ENCODE measurements around the gene METRN.
A peak's percentile ranks its signal among the peaks of the same experiment; 100 is the strongest.

The METRN gene

GRCh38 chr16:714558-715476 is at the start of gene METRN:
METRN (plus strand) TSS chr16:715118; CDS start chr16:715290, 172 bp downstream.
- H3K4me1 Mint-ChIP-seq (ENCODE audit: low read depth) = no peaks in the 10 kb centered on the region
- H3K36me3 Mint-ChIP-seq (ENCODE audit: low read depth) = no peaks in the 10 kb centered on the region
- H3K9me3 Mint-ChIP-seq = no peaks in the 10 kb centered on the region
- no peak within 1 kb of the TSS for H3K27ac Mint-ChIP-seq
- H3K27me3 Mint-ChIP-seq (ENCODE audit: low read depth) = peaks cover 33% of the 10 kb centered on the region
- H3K4me3 Mint-ChIP-seq = peak within 1 kb of the TSS; percentile 50

GRCh38 chr16:666572-666971 is 48.3 kb upstream of the METRN start:
- Mint-ChIP-seq H3K27me3 (ENCODE audit: low read depth) (no peaks in the 10 kb centered on the region), H3K9me3 (no peaks in the 10 kb centered on the region), H3K4me1 (ENCODE audit: low read depth) (peaks cover 6% of the 10 kb centered on the region), H3K27ac (no peak overlapping the region), H3K4me3 (no peak overlapping the region), H3K36me3 (ENCODE audit: low read depth) (no peaks in the 10 kb centered on the region)

GRCh38 chr16:667113-667779 is 47.7 kb upstream of the METRN start:
- Mint-ChIP-seq H3K4me3 (peak overlapping the region; percentile 77), H3K36me3 (ENCODE audit: low read depth) (no peaks in the 10 kb centered on the region), H3K4me1 (ENCODE audit: low read depth) (peaks cover 6% of the 10 kb centered on the region), H3K9me3 (no peaks in the 10 kb centered on the region), H3K27ac (peak overlapping the region; percentile 82), H3K27me3 (ENCODE audit: low read depth) (no peaks in the 10 kb centered on the region)

GRCh38 chr16:667780-668518 is 47.0 kb upstream of the METRN start, which contains the start of gene RHOT2:
RHOT2 (plus strand) TSS chr16:668132; CDS start chr16:668200, 68 bp downstream.
- Mint-ChIP-seq H3K27me3 (ENCODE audit: low read depth) (no peaks in the 10 kb centered on the region), H3K4me3 (peak within 1 kb of the TSS; percentile 80), H3K27ac (peak within 1 kb of the TSS; percentile 82), H3K36me3 (ENCODE audit: low read depth) (no peaks in the 10 kb centered on the region), H3K4me1 (ENCODE audit: low read depth) (peaks cover 6% of the 10 kb centered on the region), H3K9me3 (no peaks in the 10 kb centered on the region)

- H3K9me3 Mint-ChIP-seq = no peaks in the 10 kb centered on the region
- H3K4me1 Mint-ChIP-seq (ENCODE audit: low read depth) = peaks cover 6% of the 10 kb centered on the region
- peak overlapping the region; percentile 80 for H3K4me3 Mint-ChIP-seq
- H3K36me3 Mint-ChIP-seq (ENCODE audit: low read depth) = no peaks in the 10 kb centered on the region
- H3K27ac Mint-ChIP-seq = peak overlapping the region; percentile 57
- no peaks in the 10 kb centered on the region for H3K27me3 Mint-ChIP-seq (ENCODE audit: low read depth)
These were observed 46.3 kb upstream of the METRN start for GRCh38 chr16:668519-669171.

GRCh38 chr16:669666-670065 is 45.3 kb upstream of the METRN start:
- Mint-ChIP-seq H3K36me3 (ENCODE audit: low read depth) (no peaks in the 10 kb centered on the region), H3K4me1 (ENCODE audit: low read depth) (peaks cover 6% of the 10 kb centered on the region), H3K27ac (no peak overlapping the region), H3K4me3 (peak overlapping the region; percentile 51), H3K9me3 (no peaks in the 10 kb centered on the region), H3K27me3 (ENCODE audit: low read depth) (no peaks in the 10 kb centered on the region)

- H3K27ac Mint-ChIP-seq = no peak overlapping the region
- no peaks in the 10 kb centered on the region for H3K9me3 Mint-ChIP-seq
- no peak overlapping the region for H3K4me3 Mint-ChIP-seq
- no peaks in the 10 kb centered on the region for H3K27me3 Mint-ChIP-seq (ENCODE audit: low read depth)
- no peaks in the 10 kb centered on the region for H3K36me3 Mint-ChIP-seq (ENCODE audit: low read depth)
- peaks cover 6% of the 10 kb centered on the region for H3K4me1 Mint-ChIP-seq (ENCODE audit: low read depth)
These were observed 44.2 kb upstream of the METRN start for GRCh38 chr16:670485-671352.

- H3K27ac Mint-ChIP-seq = no peak overlapping the region
- peaks cover 6% of the 10 kb centered on the region for H3K4me1 Mint-ChIP-seq (ENCODE audit: low read depth)
- no peaks in the 10 kb centered on the region for H3K36me3 Mint-ChIP-seq (ENCODE audit: low read depth)
- H3K27me3 Mint-ChIP-seq (ENCODE audit: low read depth) = no peaks in the 10 kb centered on the region
- H3K4me3 Mint-ChIP-seq = no peak overlapping the region
- no peaks in the 10 kb centered on the region for H3K9me3 Mint-ChIP-seq
These were observed 43.4 kb upstream of the METRN start for GRCh38 chr16:671353-672131.

GRCh38 chr16:672371-672770 is 42.5 kb upstream of the METRN start:
- no peak overlapping the region for H3K27ac Mint-ChIP-seq
- peaks cover 6% of the 10 kb centered on the region for H3K4me1 Mint-ChIP-seq (ENCODE audit: low read depth)
- H3K4me3 Mint-ChIP-seq = no peak overlapping the region
- no peaks in the 10 kb centered on the region for H3K27me3 Mint-ChIP-seq (ENCODE audit: low read depth)
- no peaks in the 10 kb centered on the region for H3K36me3 Mint-ChIP-seq (ENCODE audit: low read depth)
- H3K9me3 Mint-ChIP-seq = no peaks in the 10 kb centered on the region

GRCh38 chr16:672851-673250 is 42.1 kb upstream of the METRN start:
- H3K36me3 Mint-ChIP-seq (ENCODE audit: low read depth) = no peaks in the 10 kb centered on the region
- H3K27me3 Mint-ChIP-seq (ENCODE audit: low read depth) = no peaks in the 10 kb centered on the region
- no peak overlapping the region for H3K27ac Mint-ChIP-seq
- no peak overlapping the region for H3K4me3 Mint-ChIP-seq
- H3K9me3 Mint-ChIP-seq = no peaks in the 10 kb centered on the region
- H3K4me1 Mint-ChIP-seq (ENCODE audit: low read depth) = peaks cover 4% of the 10 kb centered on the region

GRCh38 chr16:673399-673991 is 41.4 kb upstream of the METRN start:
- Mint-ChIP-seq H3K27ac (no peak overlapping the region), H3K27me3 (ENCODE audit: low read depth) (no peaks in the 10 kb centered on the region), H3K9me3 (no peaks in the 10 kb centered on the region), H3K4me1 (ENCODE audit: low read depth) (peaks cover 4% of the 10 kb centered on the region), H3K4me3 (no peak overlapping the region), H3K36me3 (ENCODE audit: low read depth) (no peaks in the 10 kb centered on the region)

GRCh38 chr16:674214-674881 is 40.6 kb upstream of the METRN start:
- Mint-ChIP-seq H3K4me3 (no peak overlapping the region), H3K9me3 (no peaks in the 10 kb centered on the region), H3K4me1 (ENCODE audit: low read depth) (peaks cover 2% of the 10 kb centered on the region), H3K27me3 (ENCODE audit: low read depth) (no peaks in the 10 kb centered on the region), H3K36me3 (ENCODE audit: low read depth) (no peaks in the 10 kb centered on the region), H3K27ac (no peak overlapping the region)

Data from T-helper 1 cell treated with Interleukin-12 subunit alpha and Interleukin-12 subunit beta and Interleukin-4 antibody, amounts not matched to agents 30 μg/mL and 1 μg/mL, for 36 hours (primary cell).